ENCODE results near the gene LZIC.

Gene LZIC

DNA sequence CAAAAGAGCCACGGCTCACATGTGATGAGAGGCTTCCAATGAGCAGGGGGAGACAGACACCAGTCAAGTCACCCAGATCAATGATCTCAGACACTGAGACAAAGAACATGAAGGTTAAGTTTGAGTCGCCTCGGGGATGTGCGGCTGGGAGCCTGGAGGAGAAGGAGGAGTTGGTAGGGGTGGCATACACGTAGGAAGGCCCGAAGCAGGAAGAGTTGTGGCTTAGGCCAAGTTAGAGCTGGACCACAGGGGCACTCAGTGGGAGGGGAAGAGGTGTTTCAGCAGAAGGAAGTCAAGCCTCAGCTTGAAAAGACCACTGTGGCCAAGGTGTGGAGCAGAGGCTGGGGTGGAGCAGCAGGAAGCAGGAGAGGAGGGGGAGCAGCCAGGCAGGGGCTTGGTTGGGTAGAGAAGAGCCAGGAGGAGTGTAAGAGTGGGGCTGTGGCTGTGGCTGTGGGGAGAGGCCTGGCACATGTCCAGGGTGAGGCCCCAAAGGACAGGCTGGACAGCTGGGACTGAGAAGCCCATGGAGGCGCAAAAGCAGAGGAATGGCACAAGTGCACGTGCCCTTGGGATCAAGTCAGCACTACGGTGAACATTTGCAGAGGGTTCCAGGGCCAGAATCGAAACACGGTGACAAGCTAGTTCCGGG is 60.8 kb downstream of the LZIC start:
- Histone ChIP-seq H3K27me3 (replicated peaks; ENCODE audit: control insufficient read depth, insufficient read depth, low read length) (peaks cover 5% of the 10 kb centered on the region), H3K4me3 (ENCODE audit: low read length) (no peak overlapping the region), H3K9me3 (ENCODE audit: control insufficient read depth, low read length) (no peaks in the 10 kb centered on the region), H3K9ac (ENCODE audit: low read length) (no peak overlapping the region), H3K4me1 (ENCODE audit: control insufficient read depth, insufficient read depth, low read length) (no peaks in the 10 kb centered on the region), H3K36me3 (ENCODE audit: control insufficient read depth, insufficient read depth, low read length, severe bottlenecking) (no peaks in the 10 kb centered on the region)
- no peak for DNase-seq (ENCODE audit: low read depth)

DNA sequence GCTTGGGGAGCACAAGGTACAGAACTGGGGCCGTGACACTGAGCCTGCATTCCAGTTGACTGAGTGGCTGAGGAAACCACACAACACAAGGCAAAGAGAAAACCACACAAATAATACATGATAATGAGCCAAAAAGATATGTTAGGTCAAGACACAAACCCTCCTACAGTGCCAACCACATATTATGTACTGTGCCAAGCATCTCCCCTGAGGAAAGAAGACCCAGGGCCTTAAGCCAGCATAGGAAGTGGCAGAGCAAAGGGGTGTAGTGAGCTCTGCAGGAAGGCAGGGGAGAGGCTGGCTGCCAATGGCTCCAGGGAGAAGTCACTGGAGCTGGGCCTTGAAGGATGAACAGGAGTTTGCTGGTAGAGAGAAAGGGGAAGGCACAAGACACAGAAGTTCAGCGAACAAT is 61.3 kb downstream of the LZIC start:
- Histone ChIP-seq H3K4me3 (ENCODE audit: low read length) (no peak overlapping the region), H3K27me3 (replicated peaks; ENCODE audit: control insufficient read depth, insufficient read depth, low read length) (peaks cover 5% of the 10 kb centered on the region), H3K9ac (ENCODE audit: low read length) (no peak overlapping the region), H3K9me3 (ENCODE audit: control insufficient read depth, low read length) (no peaks in the 10 kb centered on the region), H3K36me3 (ENCODE audit: control insufficient read depth, insufficient read depth, low read length, severe bottlenecking) (no peaks in the 10 kb centered on the region), H3K4me1 (ENCODE audit: control insufficient read depth, insufficient read depth, low read length) (no peaks in the 10 kb centered on the region)
- DNase-seq (ENCODE audit: low read depth): peak; percentile 58
